SJCRH30 (cell line): ENCODE measurements around the gene ASIC1. TPM values are rescaled to one million over a fixed set of nuclear protein-coding genes. Genes with fewer than 3 reads are reported as not detected.

Source experiments
- DNase-seq, 2 experiments: peaks; one replicate each; pipeline ENCODE4 v3.0.0-alpha.2; 2015 to 2020
- H3K27ac ChIP-seq: fragments of 250-450 bp; sonication (Bioruptor Pico); 2 replicates; pipeline ENCODE4 v1.5.1; 2020; ENCODE audit warnings: mild to moderate bottlenecking, moderate library complexity
- H3K27me3 ChIP-seq: fragments of 250-450 bp; sonication (Bioruptor Pico); 2 replicates; pipeline ENCODE4 v1.5.1; 2020; ENCODE audit warnings: mild to moderate bottlenecking, moderate library complexity
- H3K36me3 ChIP-seq: fragments of 250-450 bp; sonication (Bioruptor Pico); 2 replicates; pipeline ENCODE4 v1.5.1; 2020; ENCODE audit warnings: mild to moderate bottlenecking, moderate library complexity
- H3K4me1 ChIP-seq: fragments of 250-450 bp; sonication (Bioruptor Pico); 2 replicates; pipeline ENCODE4 v1.5.1; 2020; ENCODE audit warnings: mild to moderate bottlenecking, moderate library complexity
- H3K4me3 ChIP-seq: fragments of 250-450 bp; sonication (Bioruptor Pico); 2 replicates; pipeline ENCODE4 v1.5.1; 2020; ENCODE audit warnings: mild to moderate bottlenecking, moderate library complexity
- H3K9me3 ChIP-seq: fragments of 250-450 bp; sonication (Bioruptor Pico); replicated peaks from 2 replicates; pipeline ENCODE4 v1.5.1; 2020; ENCODE audit warnings: mild to moderate bottlenecking, moderate library complexity
- total RNA-seq: library from RNA; depleted of rRNA; stranded (reverse); fragments of >200 nt; shearing (Covaris generic); gene quantifications from 2 replicates; pipeline ENCODE4 v1.2.3, GENCODE V29; 2014

ASIC1 gene
- total RNA-seq, 1 experiment from 2014 or later, result 8.9 TPM

DNA sequence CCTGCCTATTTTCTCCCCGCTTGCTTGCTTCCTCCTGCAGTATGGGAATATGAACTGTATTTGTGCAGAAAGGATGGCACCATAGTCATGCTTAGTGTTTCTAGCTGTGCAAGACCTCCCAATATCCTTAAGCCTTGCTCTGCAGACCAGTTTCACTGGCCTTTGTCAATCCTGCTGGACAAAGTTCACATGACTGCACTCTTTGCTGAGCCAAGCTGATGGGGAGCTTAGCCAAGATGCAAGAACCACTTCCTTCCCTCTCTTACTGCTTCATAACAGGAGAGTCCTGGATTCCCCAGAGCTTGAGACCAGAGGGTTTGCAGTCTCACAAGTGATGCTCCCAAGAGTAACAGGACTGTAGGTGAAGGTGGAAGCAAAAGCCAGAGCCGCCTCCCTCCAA is 3.8 kb downstream of the ASIC1 start:
- Histone ChIP-seq H3K4me3 (no peak overlapping the region), H3K9me3 (no peaks in the 10 kb centered on the region), H3K27ac (no peak overlapping the region), H3K4me1 (peaks cover 33% of the 10 kb centered on the region), H3K36me3 (no peaks in the 10 kb centered on the region), H3K27me3 (0 out of 2 replicates have a peak, but pooled peaks cover 3% of the 10 kb centered on the region)
- no peak for DNase-seq

DNA sequence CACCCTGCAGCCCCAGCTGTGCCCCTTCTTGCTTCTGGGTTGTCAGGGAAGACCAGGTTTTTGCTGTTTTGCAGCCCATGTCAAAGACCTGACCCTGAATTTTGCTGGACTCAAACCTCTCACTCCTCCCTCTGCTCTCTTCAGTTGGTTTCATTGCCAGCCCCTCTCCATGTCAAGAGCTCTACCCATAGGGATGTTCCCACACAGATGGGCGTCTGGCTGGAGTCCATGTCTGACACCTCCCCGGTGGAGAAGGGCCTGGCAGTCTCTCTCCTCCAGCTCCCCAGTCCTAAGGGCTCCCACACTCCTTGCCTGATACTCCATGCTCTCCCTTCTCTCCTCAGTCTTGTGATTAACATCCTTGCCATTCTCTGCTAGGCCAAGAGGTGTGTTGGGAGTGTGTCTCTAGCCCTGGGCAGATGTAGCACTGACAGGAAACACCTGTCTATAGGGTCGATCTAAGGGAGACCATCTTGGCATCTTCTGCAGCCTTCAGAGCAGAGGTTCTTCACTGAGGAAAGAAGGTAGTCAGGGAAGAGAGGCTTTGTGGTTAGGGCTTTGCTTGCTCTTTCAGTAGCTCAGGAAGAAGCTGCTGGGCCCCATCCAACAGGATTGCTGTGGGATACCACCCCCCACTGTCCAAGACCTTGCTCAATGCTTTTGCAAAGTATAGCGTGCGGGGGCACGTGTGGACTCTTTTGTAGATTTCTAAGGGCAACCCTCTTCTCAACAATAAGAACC is 4.7 kb downstream of the ASIC1 start:
- Histone ChIP-seq H3K4me1 (peaks cover 36% of the 10 kb centered on the region), H3K27ac (peak overlapping the region; percentile 47), H3K27me3 (no peaks in the 10 kb centered on the region), H3K9me3 (no peaks in the 10 kb centered on the region), H3K4me3 (no peak overlapping the region), H3K36me3 (no peaks in the 10 kb centered on the region)
- DNase-seq, result no peak

DNA sequence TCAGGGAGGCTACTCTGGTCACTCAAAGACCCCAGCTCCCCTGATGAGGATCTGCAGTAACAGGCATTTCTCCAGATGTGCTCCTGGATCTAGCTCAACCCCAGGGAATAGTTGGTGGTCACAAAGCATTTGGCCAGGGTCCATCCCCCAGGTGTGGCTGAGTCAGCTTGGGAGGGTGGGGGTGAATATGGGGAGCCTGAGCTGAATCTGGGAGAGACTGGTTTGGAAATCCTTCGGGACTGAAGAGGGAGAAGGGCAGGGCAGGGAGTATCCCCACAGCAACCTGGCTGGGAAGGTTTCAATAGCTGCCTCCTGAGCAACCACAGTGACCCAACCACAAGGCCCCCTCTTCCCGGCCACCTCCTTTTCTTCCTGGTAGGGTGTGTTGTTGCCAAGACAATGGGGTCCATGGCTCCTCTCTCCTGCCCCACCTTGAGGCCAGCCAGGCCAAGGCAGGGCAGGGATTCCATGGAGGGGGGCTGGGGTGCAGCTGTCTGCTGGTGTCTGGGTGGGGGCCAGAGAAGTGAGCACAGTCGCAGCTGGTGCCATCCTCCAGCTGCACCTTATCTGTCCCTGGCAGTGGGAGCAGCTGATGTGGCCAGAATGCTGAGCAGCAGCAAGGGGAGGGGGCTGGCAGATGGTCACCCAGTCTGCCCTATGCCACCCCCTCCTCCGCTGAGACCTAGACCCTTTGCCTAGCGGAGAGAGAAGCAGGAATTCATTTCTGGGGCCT is 5.5 kb downstream of the ASIC1 start:
- Histone ChIP-seq H3K27ac (peak overlapping the region; percentile 47), H3K27me3 (no peaks in the 10 kb centered on the region), H3K9me3 (no peaks in the 10 kb centered on the region), H3K36me3 (no peaks in the 10 kb centered on the region), H3K4me3 (no peak overlapping the region), H3K4me1 (peaks cover 36% of the 10 kb centered on the region)
- DNase-seq, result peak; percentile 83 to 84

DNA sequence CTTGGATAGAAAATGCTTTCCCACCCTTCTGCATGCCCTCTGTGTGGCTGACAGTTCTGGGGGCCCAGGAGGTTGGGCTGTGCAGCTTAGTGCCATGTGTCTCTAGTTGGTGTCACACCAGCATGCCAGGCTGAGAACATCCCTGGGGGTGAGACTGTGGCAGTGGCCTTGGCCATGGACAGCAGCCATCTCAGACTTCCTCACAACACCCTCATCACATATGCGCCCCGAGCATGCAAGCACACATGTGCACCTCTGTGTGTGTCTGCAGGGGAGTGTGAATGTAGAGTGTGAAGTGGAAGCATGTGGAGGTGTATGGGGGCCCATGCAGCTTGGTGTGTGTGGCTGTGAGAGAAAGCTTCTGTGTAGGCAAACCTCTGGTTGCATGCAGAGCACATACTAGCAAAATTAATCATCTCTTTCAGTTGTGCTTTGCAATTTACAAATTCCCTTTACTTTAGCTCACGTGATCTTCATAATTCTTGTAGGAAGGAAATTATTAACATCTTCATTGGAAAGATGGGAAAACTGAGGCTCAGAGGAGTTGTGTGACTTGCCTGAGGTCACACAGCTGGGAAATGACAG is 8.4 kb downstream of the ASIC1 start:
- no peak overlapping the region for H3K4me3 ChIP-seq
- H3K9me3 ChIP-seq, result no peaks in the 10 kb centered on the region
- peak overlapping the region; percentile 1; the same call in 1 of the 2 replicates for H3K27ac ChIP-seq
- H3K27me3 ChIP-seq, result no peaks in the 10 kb centered on the region
- H3K4me1 ChIP-seq, result peaks cover 36% of the 10 kb centered on the region
- no peaks in the 10 kb centered on the region for H3K36me3 ChIP-seq
- no peak for DNase-seq

DNA sequence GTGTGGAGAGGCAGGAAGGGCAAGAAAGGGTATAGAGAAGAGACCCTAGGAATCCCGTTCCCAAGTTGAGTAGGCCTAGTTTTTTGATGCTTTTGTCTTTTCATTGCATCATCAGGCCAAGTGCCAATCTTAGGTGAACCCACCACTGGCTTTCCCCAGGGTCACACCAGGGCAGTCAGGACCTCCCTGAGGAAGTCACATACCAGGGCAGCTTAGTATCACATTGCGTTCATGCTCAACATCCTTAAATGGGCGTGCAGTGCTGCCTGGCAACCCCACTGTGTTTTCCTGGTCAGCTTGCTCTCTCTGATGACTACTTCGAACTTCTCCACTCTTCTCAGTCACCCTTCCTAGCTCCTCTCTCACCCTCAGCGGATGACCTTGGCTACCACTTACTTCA is 9.0 kb downstream of the ASIC1 start:
- peaks cover 36% of the 10 kb centered on the region for H3K4me1 ChIP-seq
- H3K4me3 ChIP-seq, result no peak overlapping the region
- H3K36me3 ChIP-seq, result no peaks in the 10 kb centered on the region
- H3K27me3 ChIP-seq, result no peaks in the 10 kb centered on the region
- no peaks in the 10 kb centered on the region for H3K9me3 ChIP-seq
- peak overlapping the region; percentile 12; the same call in 1 of the 2 replicates for H3K27ac ChIP-seq
- peak; percentile 70 to 75 for DNase-seq

DNA sequence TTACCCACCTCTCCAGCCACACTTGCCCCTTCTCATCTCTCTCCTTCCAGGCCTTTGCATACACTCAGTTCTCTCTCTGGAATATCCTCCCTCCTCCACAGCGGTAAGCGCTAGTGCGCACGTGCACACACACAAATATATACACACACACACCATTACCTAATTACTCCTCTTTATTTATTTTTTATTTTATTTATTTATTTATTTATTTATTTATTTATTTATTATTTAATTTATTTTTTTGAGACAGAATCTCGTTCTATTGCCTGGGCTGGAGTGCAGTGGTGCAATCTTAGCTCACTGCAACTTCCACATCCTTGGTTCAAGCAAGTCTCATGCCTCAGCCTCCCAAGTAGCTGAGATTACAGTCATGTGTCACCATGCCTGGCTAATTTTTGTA is 11.7 kb downstream of the ASIC1 start:
- Histone ChIP-seq H3K36me3 (no peaks in the 10 kb centered on the region), H3K9me3 (no peaks in the 10 kb centered on the region), H3K27ac (no peak overlapping the region), H3K27me3 (no peaks in the 10 kb centered on the region), H3K4me3 (no peak overlapping the region), H3K4me1 (peaks cover 14% of the 10 kb centered on the region)
- DNase-seq, result no peak

DNA sequence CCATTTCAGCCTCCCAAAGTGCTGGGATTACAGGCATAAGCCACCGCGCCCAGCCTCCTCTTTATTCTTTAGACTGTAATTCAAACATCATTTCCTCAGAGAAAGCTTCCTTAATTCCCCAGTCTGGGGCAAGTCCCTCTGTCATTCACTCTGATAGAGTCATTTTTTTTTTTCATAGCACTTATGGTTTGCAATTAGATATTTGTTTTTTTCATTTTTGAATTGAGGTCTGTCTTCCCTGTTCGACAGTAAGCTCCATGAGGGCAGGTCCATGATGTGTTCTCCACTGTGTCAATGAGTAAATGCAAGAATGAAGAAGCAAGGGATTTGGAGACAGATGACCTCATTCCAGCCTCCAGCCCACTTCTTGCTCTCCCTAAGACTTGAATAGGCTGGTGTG is 12.1 kb downstream of the ASIC1 start:
- no peak for DNase-seq
- Histone ChIP-seq H3K4me1 (peaks cover 14% of the 10 kb centered on the region), H3K27ac (no peak overlapping the region), H3K27me3 (no peaks in the 10 kb centered on the region), H3K9me3 (no peaks in the 10 kb centered on the region), H3K4me3 (no peak overlapping the region), H3K36me3 (no peaks in the 10 kb centered on the region)

DNA sequence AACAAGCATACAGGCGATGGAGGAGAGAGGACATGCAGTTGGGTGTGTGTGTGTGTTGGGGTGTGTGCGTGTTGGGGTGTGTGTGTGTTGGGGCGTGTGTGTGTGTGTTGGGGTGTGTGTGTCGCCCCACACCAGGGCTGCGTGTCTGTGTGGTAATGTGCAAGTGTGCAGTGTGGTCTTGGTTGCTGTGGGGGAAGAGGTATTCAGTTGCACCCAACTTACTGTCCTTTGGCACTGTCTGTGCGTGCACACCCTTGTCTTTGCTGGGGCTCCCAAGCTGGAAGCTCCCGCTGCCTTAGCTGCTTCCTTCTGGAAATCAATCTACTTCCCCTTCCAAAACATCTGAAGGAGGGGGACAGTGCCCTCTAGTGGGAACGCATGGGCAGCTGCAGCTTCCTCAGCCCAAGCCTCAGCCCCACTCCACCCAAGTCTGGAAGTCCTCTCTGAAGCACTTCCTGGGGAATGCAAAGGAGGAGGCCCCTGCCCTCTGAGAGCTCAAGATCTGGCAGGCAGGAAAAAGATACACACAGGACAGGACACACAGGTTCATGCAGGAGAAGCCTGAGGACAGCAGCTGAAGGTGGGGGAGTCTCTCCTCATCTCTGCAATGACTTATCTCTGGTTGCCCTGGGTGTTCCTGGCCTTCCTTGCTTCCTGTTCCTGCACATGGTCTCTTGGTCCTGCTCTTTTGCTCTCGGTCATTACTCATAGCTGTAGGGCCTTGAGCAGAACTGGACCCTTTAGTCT is 13.1 kb downstream of the ASIC1 start:
- no peak overlapping the region for H3K27ac ChIP-seq
- no peaks in the 10 kb centered on the region for H3K36me3 ChIP-seq
- no peaks in the 10 kb centered on the region for H3K27me3 ChIP-seq
- no peaks in the 10 kb centered on the region for H3K9me3 ChIP-seq
- DNase-seq, result peak; percentile 84 to 92
- peaks cover 17% of the 10 kb centered on the region for H3K4me1 ChIP-seq
- H3K4me3 ChIP-seq, result no peak overlapping the region

DNA sequence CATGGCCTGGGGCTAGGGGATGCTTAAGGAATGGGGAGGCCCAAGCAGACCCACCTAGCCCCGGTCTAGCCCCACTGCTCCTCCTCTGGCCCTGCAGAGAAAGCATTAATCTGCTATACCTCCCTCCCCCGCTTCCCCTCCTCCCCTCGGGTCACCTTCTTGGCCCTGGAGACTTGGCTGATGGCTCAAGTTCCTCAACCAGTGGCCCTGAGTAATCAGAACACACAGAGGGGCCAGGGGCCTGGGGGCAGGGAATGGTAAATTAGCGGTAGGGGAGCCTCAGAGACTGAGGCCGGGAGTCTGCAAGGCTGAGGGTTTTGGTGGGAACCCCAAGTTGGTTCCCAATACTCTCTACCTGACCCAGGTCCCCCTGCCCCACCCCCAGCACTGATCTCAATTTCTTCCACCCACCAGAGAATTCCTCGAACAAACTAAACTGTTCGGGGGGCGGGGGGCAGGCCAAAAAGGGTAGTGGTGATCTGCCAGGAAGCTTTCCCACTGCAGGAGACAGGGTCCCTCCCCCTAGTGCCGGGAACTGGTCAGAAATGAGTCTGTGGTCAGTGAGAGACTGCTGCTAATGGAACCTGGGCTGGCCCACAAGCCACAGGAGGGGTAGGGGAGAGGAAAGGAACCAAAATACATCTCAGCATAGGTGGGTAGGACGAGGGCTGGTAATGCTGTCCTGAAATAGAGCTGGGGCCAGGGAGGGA is 15.0 kb downstream of the ASIC1 start:
- Histone ChIP-seq H3K27ac (no peak overlapping the region), H3K9me3 (no peaks in the 10 kb centered on the region), H3K27me3 (no peaks in the 10 kb centered on the region), H3K4me3 (no peak overlapping the region), H3K36me3 (no peaks in the 10 kb centered on the region), H3K4me1 (peaks cover 4% of the 10 kb centered on the region)
- DNase-seq, result no peak

DNA sequence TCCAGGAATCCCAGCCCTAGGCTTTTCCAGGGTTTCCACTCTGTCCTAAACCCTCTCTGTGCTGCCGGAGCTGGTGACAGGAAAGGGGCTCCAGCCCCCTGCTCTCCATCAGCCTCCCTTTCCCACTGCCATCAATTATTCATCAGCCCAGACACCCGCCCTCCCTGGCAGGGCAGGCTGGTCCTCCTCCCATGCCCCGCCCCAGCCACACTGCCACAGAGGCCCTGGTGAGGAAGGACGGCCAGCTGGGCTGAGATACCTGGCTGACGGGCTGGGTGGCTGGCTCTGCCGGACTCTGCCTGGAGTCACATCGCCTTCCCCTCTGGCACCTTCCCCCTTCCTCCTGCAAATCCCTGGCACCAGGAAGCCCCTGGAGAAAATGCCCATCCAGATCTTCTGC is 15.8 kb downstream of the ASIC1 start:
- no peaks in the 10 kb centered on the region for H3K36me3 ChIP-seq
- no peak overlapping the region for H3K27ac ChIP-seq
- no peak overlapping the region for H3K4me3 ChIP-seq
- no peaks in the 10 kb centered on the region for H3K9me3 ChIP-seq
- no peak for DNase-seq
- peaks cover 4% of the 10 kb centered on the region for H3K4me1 ChIP-seq
- no peaks in the 10 kb centered on the region for H3K27me3 ChIP-seq

DNA sequence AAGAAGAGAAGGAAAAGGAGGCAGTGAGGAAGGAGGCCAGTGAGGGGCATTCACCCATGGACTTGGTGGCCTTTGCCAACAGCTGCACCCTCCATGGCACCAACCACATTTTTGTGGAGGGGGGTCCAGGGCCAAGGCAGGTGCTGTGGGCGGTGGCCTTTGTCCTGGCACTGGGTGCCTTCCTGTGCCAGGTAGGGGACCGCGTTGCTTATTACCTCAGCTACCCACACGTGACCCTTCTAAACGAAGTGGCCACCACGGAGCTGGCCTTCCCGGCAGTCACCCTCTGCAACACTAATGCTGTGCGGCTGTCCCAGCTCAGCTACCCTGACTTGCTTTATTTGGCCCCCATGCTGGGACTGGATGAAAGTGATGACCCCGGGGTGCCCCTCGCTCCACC is 16.3 kb downstream of the ASIC1 start:
- no peak overlapping the region for H3K4me3 ChIP-seq
- H3K4me1 ChIP-seq, result peaks cover 4% of the 10 kb centered on the region
- H3K9me3 ChIP-seq, result no peaks in the 10 kb centered on the region
- no peak overlapping the region for H3K27ac ChIP-seq
- DNase-seq, result no peak
- H3K36me3 ChIP-seq, result no peaks in the 10 kb centered on the region
- H3K27me3 ChIP-seq, result no peaks in the 10 kb centered on the region

DNA sequence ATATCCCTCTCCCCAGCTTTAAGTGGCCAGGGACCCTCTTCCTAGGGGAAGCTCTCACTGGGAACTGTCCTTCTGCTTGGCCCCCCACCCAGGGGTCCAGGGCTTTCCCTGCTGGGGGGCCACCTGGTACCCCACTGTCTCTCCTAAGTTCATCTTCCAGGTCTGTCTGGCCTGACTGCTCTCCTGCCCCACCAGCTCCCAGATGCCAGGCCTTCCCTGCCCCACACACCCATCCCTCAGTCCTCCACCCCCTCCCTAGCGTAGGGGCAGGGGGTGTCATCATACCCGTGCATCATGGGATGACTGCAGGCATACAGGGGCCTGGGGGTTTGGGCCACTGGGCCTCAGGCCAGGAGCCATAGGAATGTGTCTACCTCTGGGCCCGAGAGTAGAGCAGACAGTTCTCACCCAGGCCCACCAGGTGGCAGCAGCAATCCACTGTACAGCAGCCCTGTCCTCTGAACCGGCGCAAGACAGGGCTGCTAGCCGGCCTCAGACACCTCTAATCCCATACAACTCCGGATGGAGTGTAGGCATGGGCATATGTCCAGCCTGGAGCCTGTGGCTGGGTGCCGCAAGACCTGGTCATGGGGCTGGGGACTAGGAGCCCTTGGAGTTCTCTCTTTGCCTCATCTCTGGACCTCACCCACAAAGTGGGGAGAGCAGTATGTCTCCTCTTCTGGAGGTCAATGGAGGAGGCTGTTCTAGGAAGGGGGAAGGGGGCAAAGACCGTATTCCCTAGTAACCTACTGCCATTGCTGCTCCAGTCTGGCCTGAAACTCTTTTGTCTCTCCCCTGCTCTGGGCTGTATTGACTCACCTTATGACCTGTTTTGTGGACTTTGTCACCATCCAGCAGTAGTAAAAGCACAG is 17.8 kb downstream of the ASIC1 start:
- DNase-seq, result peak; percentile 84 to 94
- Histone ChIP-seq H3K27ac (no peak overlapping the region), H3K27me3 (no peaks in the 10 kb centered on the region), H3K4me3 (no peak overlapping the region), H3K4me1 (peaks cover 4% of the 10 kb centered on the region), H3K36me3 (no peaks in the 10 kb centered on the region), H3K9me3 (no peaks in the 10 kb centered on the region)

DNA sequence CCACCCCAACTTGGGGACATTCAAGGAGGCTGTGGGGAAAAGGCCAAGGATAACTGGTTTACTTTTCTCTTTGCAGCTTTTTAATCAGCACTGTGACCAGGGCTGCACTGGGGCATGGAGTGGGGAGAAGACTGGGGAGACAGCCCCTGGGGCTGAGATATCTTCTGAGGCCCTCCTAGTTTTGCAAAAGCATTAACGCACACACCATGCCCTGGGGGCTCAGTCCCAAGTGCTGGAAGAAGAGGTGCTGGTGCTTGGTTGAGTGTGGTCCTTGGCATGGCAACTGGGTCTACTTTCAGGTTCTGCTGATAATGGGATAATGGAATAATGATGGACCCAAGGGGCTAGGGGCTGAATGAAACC is 18.4 kb downstream of the ASIC1 start:
- no peaks in the 10 kb centered on the region for H3K27me3 ChIP-seq
- no peak for DNase-seq
- H3K4me3 ChIP-seq, result no peak overlapping the region
- no peaks in the 10 kb centered on the region for H3K36me3 ChIP-seq
- H3K4me1 ChIP-seq, result peaks cover 4% of the 10 kb centered on the region
- no peak overlapping the region for H3K27ac ChIP-seq
- H3K9me3 ChIP-seq, result no peaks in the 10 kb centered on the region

DNA sequence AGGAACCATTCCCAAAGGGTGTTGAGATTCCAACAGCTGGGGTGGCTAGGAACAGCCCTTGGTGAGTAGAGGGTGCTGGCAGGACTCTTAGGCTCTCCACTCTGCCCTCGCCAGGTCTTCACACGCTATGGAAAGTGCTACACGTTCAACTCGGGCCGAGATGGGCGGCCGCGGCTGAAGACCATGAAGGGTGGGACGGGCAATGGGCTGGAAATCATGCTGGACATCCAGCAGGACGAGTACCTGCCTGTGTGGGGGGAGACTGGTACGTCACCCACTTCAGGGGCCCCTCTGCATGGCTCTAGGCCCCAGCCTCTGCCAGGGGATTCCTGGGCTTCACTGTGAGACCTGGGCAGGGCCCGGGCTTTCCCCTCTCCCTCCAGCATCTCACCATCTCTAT is 19.7 kb downstream of the ASIC1 start:
- DNase-seq, result no peak
- H3K27me3 ChIP-seq, result no peaks in the 10 kb centered on the region
- no peaks in the 10 kb centered on the region for H3K9me3 ChIP-seq
- H3K4me3 ChIP-seq, result no peak overlapping the region
- H3K27ac ChIP-seq, result no peak overlapping the region
- H3K4me1 ChIP-seq, result peaks cover 4% of the 10 kb centered on the region
- H3K36me3 ChIP-seq, result no peaks in the 10 kb centered on the region
